GM19238 (cell line): ENCODE results near the gene NPL.

Experiments used
- DNase-seq: peaks from one replicate; pipeline ENCODE4 v3.0.0; 2011; ENCODE audit warnings: low spot score; ENCODE audit not compliant: insufficient read length

Gene NPL

GRCh38 chr1:182867861-182868260 lies 78.3 kb downstream of the NPL start:
- DNase-seq, result no peak

GRCh38 chr1:182869241-182869666 lies 79.7 kb downstream of the NPL start:
- no peak for DNase-seq

- DNase-seq, result no peak
Observed at GRCh38 chr1:182872881-182873280, 83.3 kb downstream of the NPL start.

- DNase-seq, result no peak
Observed at GRCh38 chr1:182875889-182876288, 86.3 kb downstream of the NPL start.

GRCh38 chr1:182877331-182877730 lies 87.8 kb downstream of the NPL start:
- no peak for DNase-seq

GRCh38 chr1:182877842-182878241 lies 88.3 kb downstream of the NPL start:
- no peak for DNase-seq
